ENCODE measurements around the gene STK33. TPM values are rescaled to one million over a fixed set of nuclear protein-coding genes. Genes with fewer than 3 reads are reported as not detected.

STK33 gene
- total and polyA plus RNA-seq, 2 donors (not counting 3 experiments of a cell fraction or from before 2014, with no cell fraction given): 0.63 to 3.4 TPM

DNA sequence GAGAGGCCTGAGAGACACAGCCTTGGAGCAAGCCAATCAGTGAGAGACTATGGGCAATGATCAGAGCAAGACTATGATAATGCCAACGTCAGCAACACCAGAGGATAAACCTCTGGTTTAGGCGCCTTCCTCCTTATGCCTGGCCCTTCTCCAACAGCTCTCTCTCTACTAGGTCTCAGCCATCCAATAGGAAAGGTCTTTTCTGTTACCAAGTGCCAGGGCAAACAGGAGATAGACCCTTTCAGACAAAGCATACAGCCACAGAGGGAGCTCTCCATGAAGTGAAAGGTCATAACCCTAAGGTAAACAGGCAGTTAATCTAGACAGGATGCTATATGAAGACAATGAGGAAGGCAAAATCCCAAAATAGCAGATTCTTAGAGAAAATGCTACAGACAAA lies 9.5 kb downstream of the STK33 start:
- CTCF ChIA-PET: interaction anchor here (0.7 to 2.3 kb wide), 4 partner anchors 8 to 375 kb away, joined by 3 to 9 read pairs (median 4); partner anchors contain the start of genes RPL27A and TRIM66
- dilution Hi-C loops (cut with MboI; ENCODE audit: extremely low pct_ligation_motif_present, low sequenced_read_pairs) (no loop called here), intact Hi-C loops (cut with micrococcal nuclease) (no loop called here)
- FAIRE-seq (no peak), DNase-seq (ENCODE audit: low read depth, low spot score) (no peak)
- H3K79me2 ChIP-seq (ENCODE audit: control insufficient read depth, insufficient read depth, low read length): no peaks in the 10 kb centered on the region
- H3K9me1 ChIP-seq (replicated peaks; ENCODE audit: control insufficient read depth, extremely low read depth, insufficient read depth, low read length): no peaks in the 10 kb centered on the region
- H2AFZ ChIP-seq (ENCODE audit: low read depth, low read length): no peak overlapping the region
- H3K9me3 ChIP-seq (replicated peaks; ENCODE audit: control insufficient read depth, insufficient read depth, low read length): no peaks in the 10 kb centered on the region
- H3K27ac ChIP-seq (ENCODE audit: insufficient read depth, low read depth, low read length): no peak overlapping the region
- H4K20me1 ChIP-seq (replicated peaks; ENCODE audit: control insufficient read depth, extremely low read depth, insufficient read depth, low read length): no peaks in the 10 kb centered on the region
- TF ChIP-seq GATA2 (IDR thresholded peaks at IDR 0.05; ENCODE audit: insufficient read depth, insufficient read length, low read depth, low read length): no peak
- TF ChIP-seq, protein P1, sequence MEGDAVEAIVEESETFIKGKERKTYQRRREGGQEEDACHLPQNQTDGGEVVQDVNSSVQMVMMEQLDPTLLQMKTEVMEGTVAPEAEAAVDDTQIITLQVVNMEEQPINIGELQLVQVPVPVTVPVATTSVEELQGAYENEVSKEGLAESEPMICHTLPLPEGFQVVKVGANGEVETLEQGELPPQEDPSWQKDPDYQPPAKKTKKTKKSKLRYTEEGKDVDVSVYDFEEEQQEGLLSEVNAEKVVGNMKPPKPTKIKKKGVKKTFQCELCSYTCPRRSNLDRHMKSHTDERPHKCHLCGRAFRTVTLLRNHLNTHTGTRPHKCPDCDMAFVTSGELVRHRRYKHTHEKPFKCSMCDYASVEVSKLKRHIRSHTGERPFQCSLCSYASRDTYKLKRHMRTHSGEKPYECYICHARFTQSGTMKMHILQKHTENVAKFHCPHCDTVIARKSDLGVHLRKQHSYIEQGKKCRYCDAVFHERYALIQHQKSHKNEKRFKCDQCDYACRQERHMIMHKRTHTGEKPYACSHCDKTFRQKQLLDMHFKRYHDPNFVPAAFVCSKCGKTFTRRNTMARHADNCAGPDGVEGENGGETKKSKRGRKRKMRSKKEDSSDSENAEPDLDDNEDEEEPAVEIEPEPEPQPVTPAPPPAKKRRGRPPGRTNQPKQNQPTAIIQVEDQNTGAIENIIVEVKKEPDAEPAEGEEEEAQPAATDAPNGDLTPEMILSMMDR (IDR thresholded peaks at IDR 0.05; ENCODE audit: extremely low read depth in 1 of 2, insufficient read depth in 1 of 2, low read depth in 1 of 2, low read length in 2 of 2): no peak
- TF ChIP-seq MYC (IDR thresholded peaks at IDR 0.05; ENCODE audit: low read depth, low read length): no peak
- no peak for TF ChIP-seq JUN (IDR thresholded peaks at IDR 0.05; ENCODE audit: borderline replicate concordance, insufficient read depth, insufficient read length, low read depth)
- no peak for TF ChIP-seq EZH2 (IDR thresholded peaks at IDR 0.05; ENCODE audit: borderline replicate concordance, low read depth, low read length, severe bottlenecking)
- no peak for TF ChIP-seq POLR2AphosphoS5 (IDR thresholded peaks at IDR 0.05; ENCODE audit: insufficient read depth, low read depth, low read length)
- H3K4me3 ChIP-seq (replicated peaks in 1 of 3; ENCODE audit: insufficient read depth in 1 of 3, low read depth in 1 of 3, low read length in 3 of 3): no peak overlapping the region
- no peaks in the 10 kb centered on the region for H3K36me3 ChIP-seq (ENCODE audit: control insufficient read depth in 2 of 2, extremely low read depth in 1 of 2, insufficient read depth in 2 of 2, low read length in 2 of 2)
- peaks cover 2 to 6% of the 10 kb centered on the region in 2 experiments for H3K27me3 ChIP-seq (ENCODE audit: control insufficient read depth in 2 of 2, insufficient read depth in 2 of 2, low read length in 2 of 2)
- no peak overlapping the region for H3K9ac ChIP-seq (replicated peaks; ENCODE audit: extremely low read depth, insufficient read depth, low read length)
- H3K4me2 ChIP-seq (ENCODE audit: insufficient read depth, low read length): no peak overlapping the region
- POLR2A ChIA-PET: no interaction called here
- no peaks in the 10 kb centered on the region for H3K4me1 ChIP-seq (ENCODE audit: control insufficient read depth, extremely low read depth, insufficient read depth, low read length)
- BruUV-seq (replicated peaks): no TSS peak
